ENCODE data around the gene VPS35. TPM values are rescaled to one million over a fixed set of nuclear protein-coding genes. Genes with fewer than 3 reads are reported as not detected.

The VPS35 gene
- total RNA-seq, 3 donors from 2014 or later (not counting 1 experiment from before 2014, with no cell fraction given): 32.8 to 44.1 (median 43.7) TPM

GRCh38 chr16:46650254-46650623, 38.7 kb downstream of the VPS35 start:
- no peak for ATAC-seq
- Mint-ChIP-seq H3K27ac (no peak overlapping the region), H3K4me3 (no peak overlapping the region), H3K4me1 (no peaks in the 10 kb centered on the region), H3K9me3 (no peaks in the 10 kb centered on the region), H3K27me3 (ENCODE audit: low read depth in 2 of 2) (no peaks in the 10 kb centered on the region), H3K36me3 (no peaks in the 10 kb centered on the region)
- no peaks in the 10 kb centered on the region for H3K4me1 ChIP-seq (ENCODE audit: control insufficient read depth, insufficient read depth, low read length)
- WGBS (ENCODE audit: insufficient coverage): 97% methylated on average over 5 of the region's 5 CpGs
- H3K27ac ChIP-seq (ENCODE audit: low read length): no peak overlapping the region
- intact Hi-C loops (cut with micrococcal nuclease): no loop called here
- no peaks in the 10 kb centered on the region for H3K9me3 ChIP-seq (ENCODE audit: control insufficient read depth, insufficient read depth, low read length)
- no peak for DNase-seq
- TF ChIP-seq, protein P1, sequence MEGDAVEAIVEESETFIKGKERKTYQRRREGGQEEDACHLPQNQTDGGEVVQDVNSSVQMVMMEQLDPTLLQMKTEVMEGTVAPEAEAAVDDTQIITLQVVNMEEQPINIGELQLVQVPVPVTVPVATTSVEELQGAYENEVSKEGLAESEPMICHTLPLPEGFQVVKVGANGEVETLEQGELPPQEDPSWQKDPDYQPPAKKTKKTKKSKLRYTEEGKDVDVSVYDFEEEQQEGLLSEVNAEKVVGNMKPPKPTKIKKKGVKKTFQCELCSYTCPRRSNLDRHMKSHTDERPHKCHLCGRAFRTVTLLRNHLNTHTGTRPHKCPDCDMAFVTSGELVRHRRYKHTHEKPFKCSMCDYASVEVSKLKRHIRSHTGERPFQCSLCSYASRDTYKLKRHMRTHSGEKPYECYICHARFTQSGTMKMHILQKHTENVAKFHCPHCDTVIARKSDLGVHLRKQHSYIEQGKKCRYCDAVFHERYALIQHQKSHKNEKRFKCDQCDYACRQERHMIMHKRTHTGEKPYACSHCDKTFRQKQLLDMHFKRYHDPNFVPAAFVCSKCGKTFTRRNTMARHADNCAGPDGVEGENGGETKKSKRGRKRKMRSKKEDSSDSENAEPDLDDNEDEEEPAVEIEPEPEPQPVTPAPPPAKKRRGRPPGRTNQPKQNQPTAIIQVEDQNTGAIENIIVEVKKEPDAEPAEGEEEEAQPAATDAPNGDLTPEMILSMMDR (IDR thresholded peaks at IDR 0.05): no peak
- H3K4me3 ChIP-seq (ENCODE audit: low read length): no peak overlapping the region
- H3K36me3 ChIP-seq (ENCODE audit: control insufficient read depth, insufficient read depth, low read length): no peaks in the 10 kb centered on the region
- no peaks in the 10 kb centered on the region for H3K27me3 ChIP-seq (ENCODE audit: control insufficient read depth, insufficient read depth, low read length)

DNA sequence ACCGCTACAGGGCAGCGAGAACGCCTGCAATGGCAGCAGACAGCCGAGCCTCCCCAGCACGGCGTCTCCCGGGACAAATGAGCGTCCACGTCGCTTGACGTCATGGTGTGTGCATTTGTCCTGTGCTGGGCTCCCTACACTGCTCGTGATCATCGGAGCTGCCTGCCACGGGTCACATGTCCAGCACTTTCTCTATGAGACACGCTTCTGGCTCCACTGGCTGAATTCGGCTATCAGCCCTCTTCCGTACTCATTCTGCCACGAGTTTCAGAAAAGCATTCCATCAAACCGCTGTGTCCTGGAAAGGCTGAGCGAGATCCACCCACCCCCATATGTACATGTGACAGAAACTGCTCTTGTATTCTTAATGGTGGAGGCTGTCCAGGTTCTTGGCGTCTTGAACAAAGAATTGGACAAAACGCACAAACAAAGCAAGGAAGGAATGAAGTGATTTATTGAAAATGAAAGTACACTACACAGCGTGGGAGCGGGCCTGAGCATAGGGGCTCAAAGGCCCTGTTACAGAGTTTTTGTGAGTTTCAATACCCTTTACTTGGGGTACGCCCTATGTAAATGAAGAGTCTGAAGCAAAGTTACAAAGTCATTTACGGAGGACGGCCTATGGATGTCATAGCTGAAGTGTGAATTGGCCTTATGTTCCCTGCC, 39.3 kb downstream of the VPS35 start:
- intact Hi-C loops (cut with micrococcal nuclease): no loop called here
- 98% methylated on average over 25 of the region's 27 CpGs for WGBS (ENCODE audit: insufficient coverage)
- no peaks in the 10 kb centered on the region for H3K27me3 Mint-ChIP-seq (ENCODE audit: low read depth in 2 of 2)

DNA sequence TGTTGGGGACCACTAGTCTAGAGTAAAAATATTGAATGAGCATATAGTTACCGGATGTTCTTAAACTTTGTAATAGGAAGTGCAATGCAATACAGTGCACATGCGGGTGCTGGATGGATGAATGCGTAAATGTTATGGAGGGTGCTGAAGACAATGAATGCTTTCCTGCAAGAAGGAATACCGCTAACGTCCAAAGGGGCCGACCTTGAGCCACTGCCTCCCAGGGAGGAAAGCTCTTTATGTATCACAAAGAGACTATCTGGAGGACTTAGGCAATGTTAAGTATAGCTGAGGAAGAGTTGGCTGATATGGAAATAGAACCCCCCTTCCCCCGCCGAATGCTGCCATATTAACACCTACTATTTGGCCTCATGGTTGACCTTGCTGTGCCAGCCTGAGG, 40.3 kb downstream of the VPS35 start:
- H3K9me3 ChIP-seq (ENCODE audit: control insufficient read depth, insufficient read depth, low read length): no peaks in the 10 kb centered on the region
- H3K9me3 Mint-ChIP-seq: peaks cover 1 to 4% of the 10 kb centered on the region in 2 donors
- H3K4me1 Mint-ChIP-seq: no peaks in the 10 kb centered on the region
- no peak overlapping the region for H3K4me3 ChIP-seq (ENCODE audit: low read length)
- H3K27ac ChIP-seq (ENCODE audit: low read length): no peak overlapping the region
- H3K27me3 ChIP-seq (ENCODE audit: control insufficient read depth, insufficient read depth, low read length): no peaks in the 10 kb centered on the region
- no peak overlapping the region for H3K27ac Mint-ChIP-seq
- H3K36me3 Mint-ChIP-seq: peaks cover 3% of the 10 kb centered on the region
- H3K4me1 ChIP-seq (ENCODE audit: control insufficient read depth, insufficient read depth, low read length): no peaks in the 10 kb centered on the region
- no peak for DNase-seq
- WGBS (ENCODE audit: insufficient coverage): 98% methylated on average over 7 of the region's 8 CpGs
- ATAC-seq: no peak
- TF ChIP-seq, protein P1 (IDR thresholded peaks at IDR 0.05): no peak
- no peak overlapping the region for H3K4me3 Mint-ChIP-seq
- H3K36me3 ChIP-seq (ENCODE audit: control insufficient read depth, insufficient read depth, low read length): no peaks in the 10 kb centered on the region
- intact Hi-C loops (cut with micrococcal nuclease): no loop called here
- H3K27me3 Mint-ChIP-seq (ENCODE audit: low read depth in 2 of 2): peaks cover 0 to 2% of the 10 kb centered on the region in 2 donors

More for the DNA sequence above, 39.3 kb downstream of the VPS35 start:
- no peak overlapping the region for H3K4me3 Mint-ChIP-seq
- DNase-seq (no peak), ATAC-seq (no peak)
- TF ChIP-seq, protein P1 (IDR thresholded peaks at IDR 0.05): no peak
- no peaks in the 10 kb centered on the region for H3K4me1 Mint-ChIP-seq
- no peaks in the 10 kb centered on the region for H3K4me1 ChIP-seq (ENCODE audit: control insufficient read depth, insufficient read depth, low read length)
- no peaks in the 10 kb centered on the region for H3K36me3 Mint-ChIP-seq
- no peaks in the 10 kb centered on the region for H3K27me3 ChIP-seq (ENCODE audit: control insufficient read depth, insufficient read depth, low read length)
- no peaks in the 10 kb centered on the region for H3K9me3 Mint-ChIP-seq
- no peak overlapping the region for H3K4me3 ChIP-seq (ENCODE audit: low read length)
- H3K9me3 ChIP-seq (ENCODE audit: control insufficient read depth, insufficient read depth, low read length): no peaks in the 10 kb centered on the region
- H3K27ac ChIP-seq (ENCODE audit: low read length): no peak overlapping the region
- no peak overlapping the region for H3K27ac Mint-ChIP-seq
- no peaks in the 10 kb centered on the region for H3K36me3 ChIP-seq (ENCODE audit: control insufficient read depth, insufficient read depth, low read length)

Measured in natural killer cell (primary cell).